Activated CD8-positive, alpha-beta memory T cell treated with anti-CD3 and anti-CD28 coated beads for 4 hours (primary cell): ENCODE results near the gene TBL2.
"Not testable (repeated sequence)": the region's sequence is repeated elsewhere in the genome, so short reads cannot be mapped to it uniquely, and the experiment has no call there.

ENCODE experiments used
- DNase-seq, 2 donors: peaks; one replicate each; pipeline ENCODE4 v3.0.0-alpha.2; 2020; ENCODE audit warnings: low read depth in 2 of 2

TBL2 gene

GRCh38 chr7:73578342-73579128 is at the start of gene TBL2:
TSS of gene TBL2 (minus strand) at chr7:73578579. CDS start at chr7:73578549, 30 bp downstream.
- peak; percentile 97 for DNase-seq

- DNase-seq = no peak
These were observed 48.4 kb upstream of the TBL2 start for GRCh38 chr7:73626814-73627213.

GRCh38 chr7:73625276-73625675 is 46.9 kb upstream of the TBL2 start:
- no peak for DNase-seq

DNA sequence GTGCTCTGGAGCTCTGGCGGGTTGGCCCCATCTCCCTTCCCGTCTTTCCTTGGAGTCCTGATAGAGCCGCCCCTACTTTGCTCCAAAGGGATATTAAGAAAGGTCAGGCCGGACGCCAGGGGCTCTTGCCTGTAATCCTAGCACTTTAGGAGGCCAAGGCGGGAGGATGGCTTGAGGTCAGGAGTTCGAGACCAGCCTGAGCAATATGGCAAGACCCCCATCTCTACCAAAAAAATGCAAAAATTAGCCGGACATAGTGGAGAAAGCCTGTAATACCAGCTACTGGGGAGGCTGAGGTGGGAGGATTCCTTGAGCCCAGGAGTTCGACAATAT is 46.3 kb upstream of the TBL2 start:
- DNase-seq = no peak

DNA sequence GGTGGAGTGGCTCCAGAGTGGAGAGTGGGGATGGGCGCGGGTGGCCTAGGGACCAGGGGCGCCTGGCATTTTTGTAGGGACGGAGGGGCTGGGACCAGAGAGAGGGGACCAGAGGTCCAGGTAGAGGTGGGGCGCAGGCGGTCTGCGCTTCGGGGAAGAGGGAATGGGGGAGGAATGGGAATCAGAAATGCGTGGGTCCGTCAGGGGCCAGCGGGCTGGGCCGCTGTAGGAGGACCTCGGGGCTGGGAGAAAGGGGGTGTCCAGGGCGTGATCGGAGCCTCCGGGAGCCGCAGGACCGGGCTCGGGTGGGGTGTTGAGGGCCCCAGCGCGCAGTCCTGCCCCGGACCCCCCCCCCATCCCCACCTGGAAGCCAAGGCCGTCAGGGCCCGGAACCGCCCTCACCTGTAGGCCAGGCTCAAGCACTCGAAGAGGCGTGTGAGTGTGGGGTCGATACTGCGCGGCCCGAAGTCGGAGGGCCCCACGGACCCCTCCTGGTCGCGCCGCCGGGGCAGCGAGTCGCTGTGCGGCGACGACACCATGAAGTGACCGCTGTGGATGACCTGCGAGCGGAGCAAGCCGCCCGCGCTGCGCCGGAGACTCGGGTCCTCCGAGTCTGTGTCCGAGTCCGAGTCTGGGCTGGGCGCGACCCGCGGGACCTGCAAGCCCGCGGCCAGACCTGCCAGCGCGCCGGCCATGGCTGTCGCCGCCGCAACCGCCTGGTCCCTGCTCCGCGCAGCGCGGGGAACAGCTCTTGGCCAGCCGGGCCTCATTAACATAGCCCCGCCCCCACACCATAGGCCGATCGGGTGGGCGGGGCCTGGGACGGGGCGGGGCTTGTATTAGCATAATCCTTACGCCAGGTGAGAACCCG is 45.7 kb upstream of the TBL2 start, which contains the start of gene MLXIPL:
TSS of gene MLXIPL (minus strand) at position 725 of the 871 bp plus-strand sequence. CDS start at position 695, 30 bp downstream.
- peak; percentile 10 to 11 for DNase-seq

GRCh38 chr7:73622909-73623797 is 44.8 kb upstream of the TBL2 start:
- no peak for DNase-seq

- DNase-seq = no peak
These were observed 44.1 kb upstream of the TBL2 start for GRCh38 chr7:73622527-73622908.

DNA sequence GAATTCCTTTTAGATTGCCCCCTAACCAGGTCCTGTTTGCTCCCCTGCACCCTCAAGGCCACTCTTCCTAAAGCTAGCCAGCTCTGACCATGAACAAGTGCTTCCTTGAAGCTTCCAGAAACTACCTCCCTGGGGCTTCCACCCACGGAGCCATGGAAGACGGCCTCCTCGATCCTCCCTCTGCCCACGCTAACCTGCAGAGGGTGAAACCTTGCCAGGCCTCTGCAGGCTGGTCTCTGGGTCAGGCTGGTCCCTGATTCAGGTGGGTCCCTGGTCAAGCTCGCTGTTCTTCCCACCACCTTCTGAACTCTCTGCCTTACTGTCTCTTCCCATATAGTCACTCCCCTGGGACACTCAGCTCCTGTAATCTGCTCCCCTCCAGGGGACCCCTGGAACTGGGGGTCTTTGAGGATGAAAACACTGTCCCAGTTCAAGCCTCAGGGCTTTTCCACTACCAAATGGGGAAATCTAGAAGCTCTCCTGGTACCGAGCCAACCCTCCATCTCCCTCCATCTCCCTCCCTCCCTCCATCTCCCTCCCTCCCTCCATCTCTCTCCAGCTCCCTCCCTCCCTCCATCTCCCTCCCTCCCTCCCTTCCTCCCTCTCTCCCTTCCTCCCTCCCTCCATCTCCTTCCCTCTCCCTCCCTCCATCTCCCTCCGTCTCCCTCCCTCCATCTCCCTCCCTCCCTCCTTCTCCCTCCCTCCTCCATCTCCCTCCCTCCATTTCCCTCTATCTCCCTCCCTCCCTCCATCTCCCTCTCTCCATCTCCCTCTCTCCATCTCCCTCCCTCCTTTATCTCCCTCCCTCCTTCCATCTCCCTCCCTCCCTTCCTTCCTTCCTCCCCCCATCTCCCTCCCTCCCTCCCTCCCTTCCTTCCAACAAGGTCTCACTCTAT is 43.0 kb upstream of the TBL2 start:
- DNase-seq = no peak

GRCh38 chr7:73619394-73619793 is 41.0 kb upstream of the TBL2 start:
- not testable (repeated sequence) for DNase-seq

GRCh38 chr7:73618538-73618937 is 40.2 kb upstream of the TBL2 start:
- DNase-seq = no peak

- not testable (repeated sequence) for DNase-seq
These were observed 39.1 kb upstream of the TBL2 start for GRCh38 chr7:73617520-73617919.

- DNase-seq = no peak
These were observed 37.5 kb upstream of the TBL2 start for GRCh38 chr7:73615886-73616285.

DNA sequence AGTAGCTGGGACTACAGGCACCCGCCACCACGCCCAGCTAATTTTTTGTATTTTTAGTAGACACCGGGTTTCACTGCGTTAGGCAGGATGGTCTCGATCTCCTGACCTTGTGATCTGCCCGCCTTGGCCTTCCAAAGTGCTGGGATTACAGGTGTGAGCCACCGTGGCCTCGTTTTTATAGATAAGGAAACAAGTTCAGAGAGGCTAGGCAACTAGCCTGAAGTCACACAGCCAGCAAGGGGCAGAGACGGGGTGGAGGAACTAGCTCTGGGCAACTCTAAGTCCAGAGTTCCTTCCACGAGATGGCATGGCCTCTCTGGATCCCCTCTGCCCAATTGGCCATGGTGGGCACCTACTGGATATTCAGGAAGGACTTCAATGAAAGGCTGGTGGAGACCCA is 36.6 kb upstream of the TBL2 start:
- DNase-seq = not testable (repeated sequence)

GRCh38 chr7:73613954-73614735 is 35.8 kb upstream of the TBL2 start:
- DNase-seq = no peak

- no peak for DNase-seq
These were observed 34.4 kb upstream of the TBL2 start for GRCh38 chr7:73612598-73613269.

GRCh38 chr7:73611017-73611555 is 32.7 kb upstream of the TBL2 start:
- no peak for DNase-seq

GRCh38 chr7:73610105-73610504 is 31.7 kb upstream of the TBL2 start:
- no peak for DNase-seq

- not testable (repeated sequence) for DNase-seq
These were observed 29.3 kb upstream of the TBL2 start for GRCh38 chr7:73607692-73607983.
